ENCODE data around the gene PTCH1.

Gene PTCH1

DNA sequence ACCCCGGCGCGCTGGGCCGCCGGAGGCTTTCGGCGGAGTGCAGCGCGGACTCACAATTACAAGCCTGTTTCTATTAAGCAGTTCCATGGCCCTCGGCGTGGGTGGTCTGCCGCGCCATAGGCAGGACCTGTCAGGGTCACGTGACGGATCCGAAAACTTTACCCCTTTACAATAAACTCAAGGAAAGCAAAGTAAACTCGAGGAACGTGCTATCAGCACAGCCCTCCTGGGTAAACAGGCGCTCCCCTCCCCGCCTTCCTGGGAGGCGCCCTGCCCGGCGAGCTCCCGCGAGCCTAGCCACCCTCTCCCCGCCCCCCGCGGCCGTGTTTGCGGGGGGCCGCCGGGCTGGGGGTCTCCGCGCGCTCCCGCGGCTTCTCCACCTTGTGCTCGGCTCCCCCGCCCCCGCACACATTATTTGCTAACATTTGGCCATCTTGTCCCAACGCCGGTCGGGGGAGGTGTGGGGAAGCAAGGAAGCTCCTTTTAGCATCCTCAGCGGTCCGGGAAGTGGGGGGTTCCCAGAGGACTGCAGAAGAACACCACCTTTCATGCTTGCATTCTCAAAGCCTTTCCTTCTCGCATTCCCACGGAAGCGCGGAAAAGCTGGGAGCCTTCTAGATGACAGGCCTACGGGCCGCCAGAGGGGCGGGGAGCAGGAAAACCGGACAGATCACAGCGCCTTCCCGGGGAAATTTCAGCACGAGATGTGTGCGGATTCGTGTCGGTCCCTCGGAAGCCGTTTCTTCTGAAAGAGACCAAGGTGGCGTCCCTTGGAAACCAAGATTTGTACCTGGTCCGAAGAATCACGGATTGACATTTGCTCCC, at the start of gene PTCH1:
PTCH1 (minus strand) TSS at position 238 of the 825 bp plus-strand sequence.
- DNase-seq = no peak

DNA sequence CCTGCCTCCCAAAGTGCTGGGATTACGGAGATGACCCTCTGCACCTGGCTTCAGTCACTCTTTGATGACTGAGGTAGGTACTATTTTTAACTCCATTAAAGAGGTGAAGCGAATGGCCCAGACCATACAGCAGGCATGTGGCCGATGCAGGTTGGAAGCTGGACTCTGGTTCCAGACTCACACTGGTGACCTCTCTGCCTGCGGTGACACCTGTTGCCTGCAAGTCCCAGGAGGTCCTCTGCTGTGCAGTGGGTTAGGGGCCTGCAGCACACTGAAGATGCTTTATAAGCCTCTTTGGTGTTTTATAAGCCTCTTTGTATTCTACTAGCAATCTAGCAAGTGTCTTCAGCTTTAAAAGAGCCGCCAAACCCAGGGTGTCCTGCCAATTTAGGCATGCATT, 49.2 kb upstream of the PTCH1 start:
- DNase-seq = no peak

DNA sequence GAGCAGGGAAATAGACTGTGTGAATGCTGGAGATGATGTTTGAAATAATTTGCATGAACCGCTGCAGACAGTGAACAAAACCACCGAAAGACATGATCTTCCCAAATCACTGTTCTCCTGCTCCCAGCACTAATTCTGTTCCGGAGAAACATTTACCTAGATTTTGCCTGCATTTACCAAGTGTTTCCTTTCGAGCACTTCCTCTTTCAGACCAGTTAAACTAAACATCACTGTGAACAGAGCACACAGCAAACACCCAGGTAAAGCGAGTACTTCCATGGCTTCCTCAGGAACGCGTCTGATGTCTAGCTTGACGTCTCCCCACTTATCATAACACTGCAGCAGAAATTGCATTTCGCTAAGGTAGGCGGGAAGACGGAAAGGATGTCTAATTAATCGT, 45.1 kb upstream of the PTCH1 start:
- DNase-seq = no peak

DNA sequence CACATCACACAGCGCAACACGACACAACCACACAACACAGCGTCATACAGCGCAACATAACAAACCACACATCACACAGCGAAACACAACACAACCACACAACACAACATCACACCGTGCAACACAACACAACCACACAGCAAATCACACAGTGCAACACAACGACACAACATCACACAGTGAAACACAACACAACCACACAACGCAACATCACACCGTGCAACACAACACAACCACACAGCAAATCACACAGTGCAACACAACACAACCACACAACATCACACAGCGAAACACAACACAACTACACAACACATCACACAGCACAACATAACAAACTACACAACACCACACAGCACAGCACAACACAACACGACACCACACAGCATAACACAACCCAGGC, 40.4 kb upstream of the PTCH1 start:
- no peak for DNase-seq

DNA sequence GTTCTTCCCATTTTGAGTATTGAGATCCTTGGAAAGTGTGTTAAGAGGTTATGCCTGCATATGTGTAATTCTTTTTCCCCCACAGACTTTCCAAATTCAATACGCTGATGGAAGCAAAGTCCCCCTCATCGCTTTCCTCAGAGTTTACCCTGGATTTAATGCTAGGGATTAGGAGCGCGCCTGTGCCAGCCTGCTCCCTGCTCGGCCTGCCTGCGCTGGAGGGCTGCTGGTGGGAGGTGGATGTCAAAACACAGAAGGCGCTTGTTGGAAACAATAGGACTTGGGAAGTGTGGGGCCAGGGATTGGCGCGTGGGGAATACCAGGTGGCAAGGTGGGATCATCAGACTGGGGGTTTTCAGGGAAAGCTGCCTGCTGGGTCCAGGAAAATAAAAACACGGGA, 39.8 kb upstream of the PTCH1 start:
- no peak for DNase-seq

DNA sequence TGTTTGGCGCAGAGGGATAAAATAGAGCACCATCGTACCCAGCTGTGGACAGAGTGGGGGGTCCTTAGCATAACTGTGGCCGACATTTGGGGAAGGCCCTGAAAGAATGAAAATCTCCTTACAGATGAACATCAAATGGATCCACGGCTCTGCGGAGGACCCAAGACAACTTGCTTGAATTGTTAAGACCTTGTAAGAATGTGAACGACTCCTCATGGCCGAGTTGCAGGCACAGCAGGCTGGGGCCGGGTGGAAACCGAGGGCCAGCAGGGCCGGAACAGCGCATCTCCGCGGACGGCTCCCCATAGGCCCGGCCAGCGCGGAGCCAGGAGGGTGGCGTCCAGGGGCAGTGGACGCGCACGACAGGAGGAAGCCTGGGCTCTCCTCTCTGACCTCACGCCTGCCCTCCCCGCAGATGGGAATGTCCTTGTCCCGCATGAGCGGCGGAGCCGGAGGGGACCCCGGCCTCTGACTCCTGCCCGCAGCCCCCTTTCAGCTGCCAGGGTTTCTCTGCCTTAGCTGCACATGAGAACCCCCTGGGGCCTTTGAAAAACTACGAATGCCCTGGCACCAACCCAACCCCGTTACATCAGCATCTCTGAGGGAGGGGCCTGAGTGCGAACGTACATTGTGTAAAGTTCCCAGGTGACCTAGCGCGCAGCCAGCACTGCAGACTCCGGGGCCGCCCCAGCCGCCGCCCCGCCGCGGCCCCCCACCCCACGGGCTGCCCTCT, 36.2 kb upstream of the PTCH1 start:
- no peak for DNase-seq

DNA sequence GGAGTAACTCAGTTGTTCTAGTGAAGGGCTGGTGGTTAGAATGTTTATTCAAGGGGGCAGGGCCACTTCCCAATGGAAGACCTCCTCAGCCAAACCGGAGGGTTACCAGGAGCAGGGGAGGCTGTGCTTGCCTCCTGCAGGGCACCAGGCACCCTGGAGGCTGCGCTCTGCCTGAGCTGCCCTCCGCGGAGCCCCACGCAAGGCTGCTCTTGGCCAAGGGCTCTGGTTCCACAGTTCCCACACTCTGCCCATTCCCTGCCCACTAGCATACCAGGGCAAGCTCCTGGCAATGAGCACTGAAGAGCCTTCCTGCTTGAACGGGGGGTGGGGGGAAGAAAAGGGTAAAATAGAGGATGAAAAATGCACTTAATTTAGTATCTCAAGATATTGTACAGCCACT, 35.5 kb upstream of the PTCH1 start:
- DNase-seq = no peak

DNA sequence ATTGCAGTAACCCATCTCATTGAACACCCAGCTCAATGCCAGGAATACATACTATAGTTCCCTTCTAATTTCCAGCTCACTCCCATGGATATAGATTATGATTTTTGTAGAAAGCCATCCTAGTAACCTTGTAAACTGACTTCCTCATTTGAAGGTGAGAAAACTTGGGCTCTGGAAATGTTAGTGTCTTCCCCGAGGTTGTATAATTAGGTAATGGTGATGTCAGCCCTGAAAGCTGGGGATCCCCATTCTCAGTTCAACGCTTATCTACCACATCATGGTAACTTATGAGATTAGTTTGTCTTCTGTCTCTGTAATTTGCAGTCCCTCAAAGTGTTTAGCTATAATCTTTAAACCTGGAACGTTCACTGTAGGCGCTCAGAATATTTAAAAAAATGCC, 34.6 kb upstream of the PTCH1 start:
- peak; percentile 2 for DNase-seq

DNA sequence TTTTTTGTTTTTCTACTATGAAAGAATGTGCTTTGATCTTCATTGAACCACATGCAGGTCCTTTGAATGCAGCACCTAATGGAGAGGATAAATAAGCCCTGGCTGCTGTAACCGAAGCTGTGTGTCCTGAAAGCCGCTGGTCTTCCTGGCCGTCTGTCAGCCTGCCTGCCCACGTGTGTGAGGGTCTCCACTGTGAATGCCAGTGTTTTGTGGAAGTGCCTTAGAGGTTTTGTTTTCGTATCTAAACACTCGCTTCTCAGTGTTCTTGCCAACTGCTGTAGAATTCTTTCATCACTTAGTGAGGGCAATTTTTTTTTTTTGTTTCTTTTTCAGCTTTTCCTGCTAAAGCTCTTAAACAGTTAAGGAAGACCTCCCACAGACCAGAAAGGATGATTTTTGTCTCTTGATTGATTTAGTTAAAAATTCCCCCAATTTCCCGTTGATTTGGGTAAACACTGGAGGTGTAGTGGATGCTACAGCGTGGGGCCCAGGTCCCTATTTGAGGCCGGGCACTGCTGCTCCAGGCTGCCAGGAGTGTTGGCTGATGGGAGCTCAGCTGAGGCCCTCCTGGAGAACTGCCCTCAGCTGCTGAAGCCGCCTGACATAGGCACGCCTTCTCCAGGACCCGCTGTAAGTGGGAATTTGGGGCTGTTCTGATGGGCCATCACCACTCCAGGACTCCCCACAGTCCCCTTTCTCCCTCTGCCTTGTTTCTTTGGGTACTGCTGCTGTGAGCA, 29.2 kb upstream of the PTCH1 start:
- no peak for DNase-seq

DNA sequence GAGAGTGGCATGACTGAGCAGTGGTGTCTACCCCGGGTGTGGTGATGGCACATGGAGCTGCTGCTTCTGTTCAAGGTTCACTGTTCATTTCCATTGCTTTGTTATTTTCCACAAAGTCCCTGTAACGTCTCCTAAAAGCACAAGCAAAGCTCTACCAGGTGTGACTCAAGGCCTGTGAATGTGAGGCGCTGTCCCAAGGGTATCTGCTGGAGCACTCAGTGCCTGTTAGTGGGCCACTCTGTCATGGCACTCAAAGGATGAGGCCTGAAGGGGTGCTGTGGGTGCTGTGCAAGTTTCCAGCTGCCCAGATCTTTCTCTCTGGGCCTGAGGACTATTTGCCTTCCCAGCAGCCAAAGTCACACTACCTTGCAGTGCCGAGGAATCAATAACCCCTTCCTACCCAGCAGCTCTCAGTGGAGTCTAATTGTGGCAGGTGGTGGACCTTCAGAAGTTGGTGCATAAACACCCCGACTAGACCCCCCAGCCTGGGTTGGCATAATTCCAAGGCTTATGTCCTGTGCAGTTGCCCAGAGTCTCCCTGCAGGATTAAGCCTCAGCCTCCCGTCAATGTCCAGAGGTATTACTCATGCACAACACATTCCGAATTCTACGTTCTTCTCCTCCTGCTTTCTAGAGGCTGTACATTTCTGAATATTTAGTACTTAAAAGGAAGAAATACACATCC, 17.4 kb upstream of the PTCH1 start:
- no peak for DNase-seq

DNA sequence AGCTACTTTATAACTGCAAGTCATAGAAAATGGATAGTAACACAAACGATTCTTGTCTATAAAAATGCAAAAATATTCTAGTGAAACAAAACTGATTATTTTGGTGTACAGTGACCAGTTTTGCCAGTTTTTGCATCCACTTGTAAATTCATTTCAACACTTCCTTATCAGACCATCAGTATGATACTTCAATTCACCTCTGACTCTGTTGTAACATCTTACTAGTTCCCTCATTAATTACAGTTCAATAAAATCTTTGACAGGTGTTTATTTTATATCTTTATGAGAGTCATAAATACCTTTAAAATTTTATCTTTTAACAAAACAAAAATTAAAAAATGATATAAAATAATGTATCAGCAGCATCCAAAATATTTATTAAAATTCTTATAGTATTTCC, 13.1 kb upstream of the PTCH1 start:
- DNase-seq = no peak

DNA sequence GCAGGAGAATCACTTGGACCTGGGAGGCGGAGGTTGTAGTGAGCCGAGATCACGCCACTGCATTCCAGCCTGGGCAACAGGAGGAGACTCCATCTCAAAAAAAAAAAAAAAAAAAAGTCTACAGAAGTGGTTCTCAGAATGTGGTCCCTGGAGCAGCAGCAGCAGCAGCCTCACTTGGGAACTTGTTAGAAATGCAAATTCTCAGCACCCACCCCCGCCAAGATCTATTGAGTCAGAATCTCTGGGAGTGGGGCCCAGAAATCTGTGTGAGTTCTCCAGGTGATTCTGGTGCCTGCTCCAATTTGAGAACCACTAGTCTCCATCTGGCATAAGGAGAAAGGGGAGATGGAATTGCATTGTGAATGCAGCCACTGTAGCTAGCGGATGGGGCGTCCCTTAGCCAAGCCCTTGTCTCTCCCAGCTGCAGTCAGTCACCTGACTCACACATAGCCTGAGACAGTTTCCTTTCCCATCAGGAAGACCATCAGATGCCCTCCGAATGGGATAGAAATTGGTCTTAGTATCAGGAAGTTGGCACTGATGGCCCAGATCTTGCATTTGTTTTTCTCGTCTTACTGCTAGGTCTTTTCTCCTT, 12.2 kb upstream of the PTCH1 start:
- no peak for DNase-seq

DNA sequence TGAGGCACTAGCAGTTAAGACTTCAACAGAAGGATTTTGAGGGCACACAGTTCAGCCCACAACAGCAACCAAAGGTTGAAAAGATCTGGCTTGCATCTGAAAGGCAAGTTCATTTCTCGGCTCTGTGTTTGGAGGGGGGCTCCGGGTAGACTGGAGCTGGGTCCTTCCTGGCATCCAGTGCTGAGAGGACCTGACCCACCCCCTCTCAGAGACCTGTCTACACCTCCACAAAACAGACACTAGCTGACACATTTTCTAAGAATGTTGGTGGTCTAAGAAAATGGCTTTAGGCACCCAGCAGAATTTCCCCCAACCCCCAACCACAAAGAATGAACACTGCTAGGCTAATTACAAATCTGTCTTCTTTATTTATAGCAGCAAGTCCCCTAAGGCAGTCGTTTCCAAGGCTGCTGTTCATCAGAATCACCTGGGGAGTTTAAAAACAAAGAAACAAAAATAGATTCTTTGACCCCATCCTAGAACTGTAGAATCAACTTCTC, 6.2 kb upstream of the PTCH1 start:
- no peak for DNase-seq

DNA sequence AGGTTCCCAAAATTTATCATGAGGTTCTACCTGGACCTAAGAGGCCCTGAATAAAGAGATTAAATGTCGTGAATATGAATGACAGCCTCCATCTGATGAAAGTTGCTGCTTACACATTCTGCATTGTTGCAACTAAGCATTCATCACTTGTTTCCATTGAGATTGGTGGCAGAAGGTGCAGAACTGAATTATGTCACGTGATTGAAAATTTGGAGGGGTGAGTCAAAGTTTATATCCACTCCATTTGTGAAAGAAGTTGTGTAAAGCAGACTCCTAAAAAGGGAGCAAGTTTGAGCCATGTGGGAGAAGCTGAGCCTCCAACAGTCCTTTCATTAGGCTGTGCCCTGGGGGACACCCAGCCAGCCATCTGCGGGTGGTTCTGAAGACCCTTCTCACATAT, 4.9 kb upstream of the PTCH1 start:
- no peak for DNase-seq

DNA sequence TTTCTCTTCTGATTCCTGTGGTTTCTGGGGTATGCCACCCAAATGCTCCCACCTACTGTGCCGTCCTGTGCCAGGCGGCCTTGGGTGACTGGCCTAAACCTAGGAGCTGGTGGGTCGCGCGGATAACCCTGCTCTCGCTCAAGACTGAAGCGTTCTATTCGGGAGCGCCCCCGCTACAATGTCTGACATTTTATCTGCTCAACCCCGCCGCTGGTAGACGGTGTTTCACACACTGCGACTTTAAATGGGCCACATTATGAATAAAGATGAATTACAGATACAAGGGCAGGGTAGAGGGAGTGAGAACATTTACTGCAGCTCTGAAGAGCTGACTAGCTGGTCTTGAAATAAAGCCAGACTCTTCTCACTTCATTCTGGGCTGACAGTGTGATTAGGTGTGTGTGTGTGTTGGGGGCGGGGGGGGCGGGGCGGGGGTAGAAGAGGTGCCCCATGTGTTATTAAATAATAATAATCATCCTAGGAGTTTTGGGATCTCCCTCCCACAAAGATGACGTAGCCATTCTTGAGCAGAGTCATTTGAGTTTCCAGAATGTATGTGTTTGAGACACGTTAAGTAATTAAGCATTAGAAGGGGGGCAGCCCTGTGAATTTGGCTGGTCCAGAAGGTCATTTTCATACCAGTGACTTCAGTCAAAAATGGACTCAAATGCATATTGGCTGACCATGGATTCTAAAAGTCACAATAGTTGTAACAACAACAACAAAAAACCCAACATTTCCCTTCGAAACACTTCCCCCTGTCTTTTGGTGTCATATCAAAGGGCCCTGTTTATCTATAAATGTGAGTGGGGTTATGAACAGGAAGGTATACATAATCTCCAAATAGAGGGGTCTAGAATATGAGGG, 1.0 kb upstream of the PTCH1 start:
- DNase-seq = no peak

DNA sequence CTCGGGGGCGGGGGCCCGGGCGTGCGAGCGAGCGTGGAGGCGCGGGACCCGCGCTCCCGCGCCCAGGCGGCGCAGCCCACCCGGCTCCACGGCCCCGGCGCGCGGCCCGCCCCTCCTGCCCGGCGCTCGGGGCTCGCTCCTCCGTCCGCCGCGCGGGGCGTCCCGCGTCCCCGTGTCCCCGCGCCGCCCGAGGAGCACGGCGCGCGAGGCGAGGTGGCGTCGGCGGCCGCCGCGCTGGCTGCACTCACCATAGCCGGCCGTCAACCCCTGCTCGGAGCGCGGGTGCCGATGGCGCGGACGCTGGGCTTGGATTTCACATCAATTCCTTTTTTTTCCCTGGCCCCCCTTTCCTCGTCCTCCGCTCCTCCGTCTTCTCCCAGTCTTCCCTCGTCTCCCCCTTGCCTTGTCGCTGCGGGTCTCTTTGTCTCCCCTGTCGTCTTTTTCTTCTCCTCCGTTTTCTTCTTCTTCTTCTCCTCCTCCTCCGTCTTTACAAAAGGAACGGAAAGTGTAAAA, 494 bp downstream of the PTCH1 start:
- no peak for DNase-seq

DNA sequence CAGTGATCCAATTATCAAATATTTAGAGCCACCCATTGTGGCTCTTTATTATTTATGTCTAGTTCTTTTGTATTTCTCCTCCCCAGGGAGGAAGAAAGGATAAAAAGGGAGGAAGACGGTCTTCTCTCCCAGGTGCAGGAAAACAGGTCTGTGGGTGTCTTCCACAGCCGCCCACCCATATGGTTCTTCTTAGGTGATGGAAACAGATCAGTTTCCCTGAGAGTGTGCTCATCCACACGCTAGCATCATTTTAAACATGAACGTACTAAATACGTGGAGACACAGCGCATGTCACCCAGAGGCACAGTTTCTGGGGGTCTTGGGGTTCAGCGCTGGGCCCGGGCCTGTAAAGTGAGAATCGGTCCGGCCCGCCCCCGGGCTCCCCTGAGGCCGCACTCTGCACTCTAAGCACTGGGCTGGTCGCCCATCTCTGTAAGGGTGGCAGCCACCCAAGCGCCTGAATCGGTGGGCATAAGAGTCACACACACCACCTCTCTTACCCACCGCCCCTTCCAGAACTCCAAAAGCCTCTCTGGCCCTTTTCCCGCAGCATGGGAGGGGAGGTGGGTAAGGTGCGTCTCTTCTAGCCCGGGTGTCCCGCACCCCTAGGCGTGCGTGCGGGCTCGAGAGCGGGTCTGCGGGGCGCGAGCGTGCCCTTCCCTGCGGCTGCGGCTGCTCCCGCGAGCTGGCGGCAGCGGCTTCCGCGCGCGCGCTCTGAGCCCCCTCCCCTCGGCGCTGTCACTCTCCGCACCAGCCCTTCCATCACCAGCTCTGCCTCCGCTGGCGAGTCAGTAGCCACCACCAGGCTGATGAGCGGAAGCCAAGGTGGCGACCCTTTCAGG, 1.3 kb downstream of the PTCH1 start:
- no peak for DNase-seq

DNA sequence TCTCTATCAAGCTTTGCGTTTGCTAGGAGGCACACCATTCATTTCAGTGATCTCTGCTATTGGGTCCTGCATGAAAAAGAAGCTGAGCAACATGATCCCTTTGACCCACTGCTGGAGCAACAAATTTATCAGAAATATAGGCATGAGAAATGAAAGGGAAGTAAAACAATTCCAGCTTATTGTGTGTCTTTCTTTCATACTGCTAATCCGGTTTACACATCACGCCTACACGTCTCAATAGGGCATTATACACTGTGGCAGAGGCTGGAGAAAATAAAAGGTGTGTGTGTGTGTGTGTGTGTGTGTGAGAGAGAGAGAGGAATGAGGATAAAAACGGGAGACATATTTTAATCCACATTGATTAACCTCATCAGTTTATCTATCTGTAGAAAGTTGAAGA, 2.4 kb downstream of the PTCH1 start:
- DNase-seq = no peak

DNA sequence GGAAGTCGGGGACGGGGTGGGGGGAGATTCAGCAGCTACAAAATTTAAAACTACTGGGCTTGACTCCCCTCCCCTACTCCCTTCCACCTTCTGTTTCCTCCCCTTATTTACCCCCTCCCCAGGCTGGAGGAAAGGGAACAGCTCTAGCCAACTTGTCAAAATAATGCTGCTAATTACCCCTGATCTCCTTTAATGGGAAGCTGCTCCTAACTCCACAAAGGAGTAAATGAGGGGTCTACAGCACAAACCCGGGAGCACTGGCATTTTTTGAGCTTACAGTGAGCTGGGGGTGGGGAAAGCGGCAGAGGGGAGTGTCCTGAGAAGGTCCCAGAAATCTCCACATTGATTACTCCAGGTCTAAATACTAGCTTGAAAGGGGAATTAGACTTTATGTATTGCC, 3.1 kb downstream of the PTCH1 start:
- no peak for DNase-seq

DNA sequence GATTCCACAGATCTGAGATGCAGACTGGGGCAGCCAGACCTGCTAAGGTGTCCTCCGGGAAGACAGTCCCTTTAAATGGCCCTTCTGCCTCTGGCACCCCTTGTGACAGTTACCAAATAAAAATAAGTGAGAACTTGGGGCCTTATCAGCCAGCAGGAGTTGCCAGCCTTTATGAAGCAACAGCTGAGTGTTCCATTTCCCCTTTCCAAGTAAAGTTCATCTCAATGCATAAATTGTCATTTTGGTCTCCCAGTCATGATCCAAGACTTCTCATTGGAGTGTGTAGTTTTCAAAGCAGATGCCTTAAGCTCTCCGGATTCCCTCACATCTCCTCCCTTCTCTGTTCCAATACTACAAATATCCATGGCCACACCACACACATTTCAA, 4.1 kb downstream of the PTCH1 start:
- DNase-seq = no peak

Data from activated CD4-positive, alpha-beta T cell treated with anti-CD3 and anti-CD28 coated beads, Interleukin-10, Interleukin-2, amounts not matched to agents 100 ng/mL and 50 ng/mL, durations not matched to agents 16 hours and 8 hours (primary cell).